ENCODE measurements around the gene KCNK16.

Gene KCNK16

GRCh38 chr6:39276379-39276995, 46.0 kb downstream of the KCNK16 start:
- no peak for DNase-seq

- DNase-seq = no peak
Observed at GRCh38 chr6:39274903-39275302, 47.6 kb downstream of the KCNK16 start.

GRCh38 chr6:39274471-39274870, 48.0 kb downstream of the KCNK16 start:
- DNase-seq = no peak

GRCh38 chr6:39273406-39273821, 49.1 kb downstream of the KCNK16 start:
- DNase-seq = no peak

GRCh38 chr6:39269961-39270360, 52.5 kb downstream of the KCNK16 start:
- DNase-seq = no peak

- DNase-seq = no peak
Observed at GRCh38 chr6:39268721-39269120, 53.8 kb downstream of the KCNK16 start.

GRCh38 chr6:39268171-39268570, 54.3 kb downstream of the KCNK16 start:
- no peak for DNase-seq

- DNase-seq = no peak
Observed at GRCh38 chr6:39266782-39267355, 55.6 kb downstream of the KCNK16 start.

- DNase-seq = no peak
Observed at GRCh38 chr6:39266375-39266774, 56.1 kb downstream of the KCNK16 start.

All from fibroblast of skin of scalp (primary cell).